ENCODE measurements around the gene FOXP1. TPM values are rescaled to one million over a fixed set of nuclear protein-coding genes. Genes with fewer than 3 reads are reported as not detected.

The FOXP1 gene
- total and polyA plus RNA-seq, 2 donors from 2014 or later = 6.7 to 87.2 TPM

GRCh38 chr3:71497367-71497897 lies 86.1 kb downstream of the FOXP1 start:
- no peak for TF ChIP-seq CTCF (IDR thresholded peaks at IDR 0.05; ENCODE audit: borderline replicate concordance, extremely low read depth, insufficient read depth)
- no peaks in the 10 kb centered on the region for H3K9me3 ChIP-seq (ENCODE audit: control insufficient read depth in 2 of 3, insufficient read depth in 1 of 3, low read length in 3 of 3)
- intact Hi-C loops (cut with DNase I) = no loop called here
- H3K4me3 ChIP-seq (ENCODE audit: low read length in 3 of 3) = no peak overlapping the region
- peak in 1 of 5 donors; percentile 14 for DNase-seq
- H3K36me3 ChIP-seq (ENCODE audit: control insufficient read depth in 2 of 3, insufficient read depth in 3 of 3, low read length in 3 of 3) = no peaks in the 10 kb centered on the region
- FAIRE-seq = no peak
- peaks cover 0 to 13% (median 0%) of the 10 kb centered on the region in 3 donors for H3K4me1 ChIP-seq (ENCODE audit: control insufficient read depth in 2 of 3, insufficient read depth in 2 of 3, low read depth in 1 of 3, low read length in 3 of 3)
- no peaks in the 10 kb centered on the region for H3K27me3 ChIP-seq (ENCODE audit: control insufficient read depth, insufficient read depth, low read length)
- no peak overlapping the region for H3K27ac ChIP-seq (ENCODE audit: low read depth in 2 of 2, low read length in 2 of 2)
- H3K9ac ChIP-seq (ENCODE audit: low read length in 3 of 3) = no peak overlapping the region

GRCh38 chr3:71495708-71496472 lies 87.6 kb downstream of the FOXP1 start:
- intact Hi-C loops (cut with DNase I) = no loop called here
- Histone ChIP-seq H3K9ac (ENCODE audit: low read length in 3 of 3) (no peak overlapping the region), H3K27ac (ENCODE audit: low read depth in 2 of 2, low read length in 2 of 2) (peak overlapping the region in 1 of 2 donors; percentile 23)

GRCh38 chr3:71494212-71494611 lies 89.3 kb downstream of the FOXP1 start:
- no peak for DNase-seq
- intact Hi-C loops (cut with DNase I) = no loop called here
- H3K4me3 ChIP-seq (ENCODE audit: low read length in 3 of 3) = no peak overlapping the region

More at GRCh38 chr3:71495708-71496472, 87.6 kb downstream of the FOXP1 start:
- TF ChIP-seq CTCF (IDR thresholded peaks at IDR 0.05; ENCODE audit: borderline replicate concordance, extremely low read depth, insufficient read depth) = no peak
- Histone ChIP-seq H3K27me3 (ENCODE audit: control insufficient read depth, insufficient read depth, low read length) (no peaks in the 10 kb centered on the region), H3K4me3 (ENCODE audit: low read length in 3 of 3) (no peak overlapping the region), H3K36me3 (ENCODE audit: control insufficient read depth in 2 of 3, insufficient read depth in 3 of 3, low read length in 3 of 3) (no peaks in the 10 kb centered on the region), H3K9me3 (ENCODE audit: control insufficient read depth in 2 of 3, insufficient read depth in 1 of 3, low read length in 3 of 3) (peaks cover 0 to 6% (median 1%) of the 10 kb centered on the region in 3 donors), H3K4me1 (ENCODE audit: control insufficient read depth in 2 of 3, insufficient read depth in 2 of 3, low read depth in 1 of 3, low read length in 3 of 3) (peaks cover 0 to 13% (median 0%) of the 10 kb centered on the region in 3 donors)
- no peak for DNase-seq
- FAIRE-seq = no peak

More at GRCh38 chr3:71494212-71494611, 89.3 kb downstream of the FOXP1 start:
- peaks cover 0 to 11% (median 0%) of the 10 kb centered on the region in 3 donors for H3K4me1 ChIP-seq (ENCODE audit: control insufficient read depth in 2 of 3, insufficient read depth in 2 of 3, low read depth in 1 of 3, low read length in 3 of 3)
- no peaks in the 10 kb centered on the region for H3K36me3 ChIP-seq (ENCODE audit: control insufficient read depth in 2 of 3, insufficient read depth in 3 of 3, low read length in 3 of 3)
- peaks cover 0 to 7% (median 1%) of the 10 kb centered on the region in 3 donors for H3K9me3 ChIP-seq (ENCODE audit: control insufficient read depth in 2 of 3, insufficient read depth in 1 of 3, low read length in 3 of 3)
- no peak for TF ChIP-seq CTCF (IDR thresholded peaks at IDR 0.05; ENCODE audit: borderline replicate concordance, extremely low read depth, insufficient read depth)
- FAIRE-seq = no peak
- no peaks in the 10 kb centered on the region for H3K27me3 ChIP-seq (ENCODE audit: control insufficient read depth, insufficient read depth, low read length)
- H3K27ac ChIP-seq (ENCODE audit: low read depth in 2 of 2, low read length in 2 of 2) = no peak overlapping the region
- H3K9ac ChIP-seq (ENCODE audit: low read length in 3 of 3) = no peak overlapping the region
